Activated CD4-positive, alpha-beta memory T cell treated with anti-CD3 and anti-CD28 coated beads for 36 hours (primary cell): ENCODE data around the gene PLCD4. TPM values are rescaled to one million over a fixed set of nuclear protein-coding genes. Genes with fewer than 3 reads are reported as not detected.
A peak's percentile ranks its signal among the peaks of the same experiment; 100 is the strongest.

Source experiments
- CTCF ChIA-PET: fragments of 350-600 bp; sonication (Branson Sonifier 250); formaldehyde crosslinking; loops from one replicate; lab custom pipeline; 2021; ENCODE audit warnings: antibody characterized with exemption, inconsistent platforms; lab: Charles Lee
- POLR2A ChIA-PET: fragments of 350-600 bp; sonication (Branson Sonifier 250); formaldehyde crosslinking; loops from one replicate; lab custom pipeline; 2021; ENCODE audit warnings: antibody characterized with exemption; lab: Charles Lee
- DNase-seq: peaks from one replicate; pipeline ENCODE4 v3.0.0-alpha.2; 2020
- H3K27ac Mint-ChIP-seq: one replicate; pipeline ENCODE4 v1.8.0; 2021; ENCODE audit warnings: mixed read lengths
- H3K27me3 Mint-ChIP-seq: one replicate; pipeline ENCODE4 v1.8.0; 2021; ENCODE audit warnings: mixed read lengths
- H3K36me3 Mint-ChIP-seq: one replicate; pipeline ENCODE4 v1.8.0; 2021; ENCODE audit warnings: mixed read lengths
- H3K4me1 Mint-ChIP-seq: one replicate; pipeline ENCODE4 v1.8.0; 2021; ENCODE audit warnings: low read depth, mixed read lengths
- H3K4me3 Mint-ChIP-seq: one replicate; pipeline ENCODE4 v1.8.0; 2021; ENCODE audit warnings: mild to moderate bottlenecking, mixed read lengths
- H3K9me3 Mint-ChIP-seq: one replicate; pipeline ENCODE4 v1.8.0; 2021; ENCODE audit warnings: mixed read lengths
- intact Hi-C: fragments of 100-400 bp; cut with micrococcal nuclease; formaldehyde crosslinking; loops from one replicate; pipeline ENCODE4 v1.15.1; 2023
- total RNA-seq, 2 experiments: library from RNA; stranded (reverse); gene quantifications; one replicate each; pipeline ENCODE4 v1.2.3, GENCODE V29; 2021

PLCD4 gene
- total RNA-seq = under 1 TPM; 0.51 to 0.78 TPM

DNA sequence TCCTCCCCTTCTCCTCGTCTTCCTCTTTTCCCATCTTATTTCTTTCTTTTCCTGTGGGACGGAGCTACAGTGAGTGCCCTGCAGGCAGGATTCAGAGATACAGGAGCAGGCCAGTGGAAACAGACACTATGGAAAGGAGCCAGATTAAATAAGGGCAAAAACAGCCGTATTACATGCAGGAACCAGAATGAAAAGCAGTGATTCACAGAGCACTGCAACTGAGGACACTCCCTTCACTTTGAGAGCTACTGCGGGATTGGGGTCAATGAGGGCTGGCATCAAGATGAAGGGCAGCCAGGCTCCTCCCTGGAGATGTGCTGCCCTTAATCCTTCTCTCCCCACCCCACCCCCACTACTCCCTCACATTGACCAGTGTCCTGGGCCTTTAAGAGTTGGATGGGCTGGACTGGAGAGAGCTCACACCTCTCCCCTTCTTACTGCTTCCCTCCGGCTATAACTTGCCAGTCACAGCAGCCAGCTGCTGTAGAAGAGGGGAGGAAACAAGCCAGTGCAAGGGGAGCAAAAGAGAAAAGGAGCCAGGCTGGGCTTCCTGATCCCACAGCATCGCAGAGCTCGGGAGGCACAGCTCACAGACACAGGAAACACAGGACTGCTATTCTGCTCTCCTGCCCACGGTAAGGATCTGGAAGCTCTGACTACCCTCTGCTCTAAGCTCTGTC lies at the start of gene PLCD4:
Gene PLCD4, plus strand, starts transcription at position 464 of the 680 bp plus-strand sequence. CDS start 7,841 bp downstream, outside the sequence.
- DNase-seq = no peak
- ChIA-PET CTCF (interaction anchor here (1.1 to 1.3 kb wide), 2 partner anchors 41 to 91 kb away, joined by 3 read pairs; no protein-coding TSS in a partner anchor), POLR2A (interaction anchor here (0.5 to 0.8 kb wide), 3 partner anchors 9 to 234 kb away, joined by 3 to 4 read pairs (median 4); no protein-coding TSS in a partner anchor)
- no peaks in the 10 kb centered on the region for H3K4me1 Mint-ChIP-seq
- intact Hi-C loops = no loop called here
- H3K9me3 Mint-ChIP-seq = no peaks in the 10 kb centered on the region
- H3K27ac Mint-ChIP-seq = no peak within 1 kb of the TSS
- no peak within 1 kb of the TSS for H3K4me3 Mint-ChIP-seq
- peaks cover 9% of the 10 kb centered on the region for H3K27me3 Mint-ChIP-seq
- no peaks in the 10 kb centered on the region for H3K36me3 Mint-ChIP-seq

GRCh38 chr2:218557941-218558340 lies 49.8 kb upstream of the PLCD4 start:
- intact Hi-C loops = no loop called here
- DNase-seq = no peak
- peaks cover 8% of the 10 kb centered on the region for H3K4me1 Mint-ChIP-seq
- no peak overlapping the region for H3K4me3 Mint-ChIP-seq
- no peaks in the 10 kb centered on the region for H3K9me3 Mint-ChIP-seq
- H3K36me3 Mint-ChIP-seq = peaks cover 44% of the 10 kb centered on the region
- ChIA-PET POLR2A (no interaction called here), CTCF (interaction anchor here (0.7 to 1.7 kb wide), 4 partner anchors 13 to 918 kb away, joined by 3 to 5 read pairs (median 4); no protein-coding TSS in a partner anchor)
- no peak overlapping the region for H3K27ac Mint-ChIP-seq
- H3K27me3 Mint-ChIP-seq = no peaks in the 10 kb centered on the region

GRCh38 chr2:218558986-218559385 lies 48.7 kb upstream of the PLCD4 start:
- no peak overlapping the region for H3K27ac Mint-ChIP-seq
- DNase-seq = no peak
- ChIA-PET POLR2A (no interaction called here), CTCF (interaction anchor here (1.7 kb wide), 1 partner anchor 12 kb away, joined by 5 read pairs; no protein-coding TSS in a partner anchor)
- peaks cover 38% of the 10 kb centered on the region for H3K36me3 Mint-ChIP-seq
- H3K27me3 Mint-ChIP-seq = no peaks in the 10 kb centered on the region
- no peak overlapping the region for H3K4me3 Mint-ChIP-seq
- H3K9me3 Mint-ChIP-seq = no peaks in the 10 kb centered on the region
- H3K4me1 Mint-ChIP-seq = peaks cover 13% of the 10 kb centered on the region
- intact Hi-C loops = no loop called here

DNA sequence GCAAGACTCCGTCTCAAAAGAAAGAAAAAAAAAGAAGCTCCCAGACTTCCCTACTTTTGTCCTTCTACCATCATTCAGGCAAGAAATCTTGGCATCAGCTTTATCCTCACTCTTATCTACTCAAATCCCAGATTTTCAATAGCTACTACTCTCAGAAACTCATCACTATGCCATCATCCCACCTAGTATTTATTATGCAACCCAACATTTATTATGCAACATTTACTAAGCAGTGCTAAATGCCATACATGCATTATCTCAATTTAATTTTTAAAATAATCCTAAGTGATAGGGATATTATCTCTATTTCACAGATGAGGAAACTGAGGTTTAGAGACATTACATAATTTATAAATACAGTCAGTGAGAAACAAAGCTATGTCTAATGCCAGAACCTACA lies 43.6 kb upstream of the PLCD4 start:
- intact Hi-C loops = no loop called here
- ChIA-PET POLR2A (interaction anchor here (1.7 kb wide), 1 partner anchor 156 kb away, joined by 5 read pairs; no protein-coding TSS in a partner anchor), CTCF (interaction anchor here (0.8 to 1.2 kb wide), 3 partner anchors 8 to 47 kb away, joined by 3 read pairs; no protein-coding TSS in a partner anchor)
- no peak overlapping the region for H3K4me3 Mint-ChIP-seq
- no peaks in the 10 kb centered on the region for H3K27me3 Mint-ChIP-seq
- no peaks in the 10 kb centered on the region for H3K9me3 Mint-ChIP-seq
- peaks cover 46% of the 10 kb centered on the region for H3K36me3 Mint-ChIP-seq
- peaks cover 31% of the 10 kb centered on the region for H3K4me1 Mint-ChIP-seq
- no peak for DNase-seq
- no peak overlapping the region for H3K27ac Mint-ChIP-seq

DNA sequence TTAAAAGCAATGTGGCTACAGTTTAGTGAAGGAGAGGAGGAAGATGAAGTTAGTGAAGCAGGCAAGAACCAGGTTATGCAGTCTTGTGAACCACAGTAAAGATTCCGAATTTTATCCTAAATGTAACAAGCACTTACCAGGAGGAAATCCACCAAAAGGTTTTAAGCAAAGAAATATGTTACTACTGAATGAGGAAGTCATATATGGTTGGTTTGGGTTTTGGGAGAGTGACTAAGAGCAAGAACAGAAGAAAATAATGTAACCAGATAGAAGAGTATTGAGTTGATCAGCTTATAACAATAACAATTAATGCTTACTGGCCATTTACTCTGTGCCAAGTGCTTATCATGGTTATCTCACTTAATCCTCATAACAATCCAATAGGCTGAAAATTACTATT lies 41.4 kb upstream of the PLCD4 start:
- Mint-ChIP-seq H3K27me3 (no peaks in the 10 kb centered on the region), H3K4me1 (peaks cover 46% of the 10 kb centered on the region), H3K27ac (peak overlapping the region; percentile 44), H3K9me3 (no peaks in the 10 kb centered on the region), H3K36me3 (peaks cover 54% of the 10 kb centered on the region), H3K4me3 (peak overlapping the region; percentile 96)
- ChIA-PET CTCF (no interaction called here), POLR2A (no interaction called here)
- no peak for DNase-seq
- intact Hi-C loops = no loop called here

GRCh38 chr2:218567797-218568189 lies 39.9 kb upstream of the PLCD4 start:
- Mint-ChIP-seq H3K4me3 (peak overlapping the region; percentile 96), H3K36me3 (peaks cover 54% of the 10 kb centered on the region), H3K9me3 (no peaks in the 10 kb centered on the region), H3K4me1 (peaks cover 52% of the 10 kb centered on the region), H3K27ac (peak overlapping the region; percentile 100), H3K27me3 (no peaks in the 10 kb centered on the region)
- no peak for DNase-seq
- intact Hi-C loops = loop anchor here (1.0 to 2.0 kb wide), 11 partner anchors 15 to 712 kb away; partner anchors contain the start of genes AAMP, BCS1L, DNAJB2 and PNKD
- CTCF ChIA-PET = interaction anchor here (0.8 kb wide), 1 partner anchor 91 kb away, joined by 3 read pairs; the partner anchor contains the start of genes BCS1L and ZNF142
- POLR2A ChIA-PET = interaction anchor here (0.9 kb wide), 1 partner anchor 13 kb away, joined by 3 read pairs; no protein-coding TSS in a partner anchor

DNA sequence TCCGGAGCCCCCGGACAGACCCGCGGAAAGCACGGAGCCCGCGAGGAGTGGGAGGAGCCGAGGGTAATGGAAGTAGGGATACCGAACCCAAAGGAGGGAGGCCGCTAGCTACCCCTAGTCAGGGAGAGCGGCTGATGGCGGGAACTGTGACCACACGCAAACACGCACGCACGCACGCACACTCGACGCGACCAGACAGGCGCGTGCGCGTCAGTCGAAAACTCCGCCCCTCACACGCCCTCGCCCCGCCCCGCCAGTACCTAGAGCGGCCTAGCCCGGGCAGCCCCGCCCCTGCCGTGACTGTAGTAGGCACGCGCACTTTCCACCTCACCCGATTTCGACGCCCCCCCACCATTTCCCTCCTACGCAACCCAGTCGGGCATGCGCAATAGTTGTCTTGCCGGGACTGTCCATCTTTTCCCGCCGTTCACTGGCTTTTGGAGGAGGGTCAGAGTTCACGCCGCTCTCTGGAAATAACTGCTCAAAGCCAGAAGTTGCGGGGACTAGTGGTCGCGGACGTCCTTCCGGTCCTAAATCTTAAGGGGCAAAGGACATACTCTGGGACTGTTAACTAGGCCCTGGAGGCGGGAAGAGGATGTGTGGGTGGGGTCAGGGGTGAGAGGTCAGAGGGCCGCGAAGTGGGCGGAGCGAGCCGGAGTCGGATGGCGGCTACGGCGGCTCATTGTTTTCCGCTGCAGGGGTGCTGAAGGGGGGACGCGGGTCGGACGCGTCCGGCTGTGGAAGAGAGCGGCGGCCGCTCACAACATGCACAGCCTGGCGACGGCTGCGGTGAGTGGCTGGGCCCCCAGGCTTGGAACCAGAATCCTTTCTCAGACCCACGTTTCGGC lies 39.3 kb upstream of the PLCD4 start, which contains the start of the genes CNOT9 and USP37:
Gene CNOT9, plus strand, starts transcription at position 650 of the 848 bp plus-strand sequence. Its CDS starts 116 bp downstream, at position 766.
Gene USP37, minus strand, starts transcription at position 162 of the 848 bp plus-strand sequence. CDS start 9,698 bp downstream, outside the sequence.
- Mint-ChIP-seq H3K36me3 (peaks cover 57% of the 10 kb centered on the region), H3K27me3 (no peaks in the 10 kb centered on the region), H3K4me1 (peaks cover 54% of the 10 kb centered on the region), H3K4me3 (peak within 1 kb of the TSS; percentile 96), H3K27ac (peak within 1 kb of the TSS; percentile 100), H3K9me3 (no peaks in the 10 kb centered on the region)
- ChIA-PET POLR2A (interaction anchor here (0.9 kb wide), 1 partner anchor 13 kb away, joined by 3 read pairs; no protein-coding TSS in a partner anchor), CTCF (interaction anchor here (0.8 kb wide), 1 partner anchor 90 kb away, joined by 3 read pairs; the partner anchor contains the start of genes BCS1L and ZNF142)
- peak; percentile 100 for DNase-seq
- intact Hi-C loops = loop anchor here (1.0 to 2.0 kb wide), 12 partner anchors 14 to 711 kb away; partner anchors contain the start of genes AAMP, BCS1L, DNAJB2 and PNKD

- Mint-ChIP-seq H3K4me3 (peak overlapping the region; percentile 96), H3K27me3 (no peaks in the 10 kb centered on the region), H3K36me3 (peaks cover 55% of the 10 kb centered on the region), H3K4me1 (peaks cover 51% of the 10 kb centered on the region), H3K9me3 (no peaks in the 10 kb centered on the region), H3K27ac (peak overlapping the region; percentile 100)
- CTCF ChIA-PET = no interaction called here
- intact Hi-C loops = loop anchor here (1.0 to 2.0 kb wide), 3 partner anchors 282 to 338 kb away; no protein-coding TSS in a partner anchor
- DNase-seq = peak; percentile 81
- POLR2A ChIA-PET = interaction anchor here (0.9 to 1.1 kb wide), 3 partner anchors 90 to 299 kb away, joined by 3 read pairs; partner anchors contain the start of genes AAMP, BCS1L, CTDSP1 and PNKD
Measured at GRCh38 chr2:218569038-218569431, 38.7 kb upstream of the PLCD4 start.

DNA sequence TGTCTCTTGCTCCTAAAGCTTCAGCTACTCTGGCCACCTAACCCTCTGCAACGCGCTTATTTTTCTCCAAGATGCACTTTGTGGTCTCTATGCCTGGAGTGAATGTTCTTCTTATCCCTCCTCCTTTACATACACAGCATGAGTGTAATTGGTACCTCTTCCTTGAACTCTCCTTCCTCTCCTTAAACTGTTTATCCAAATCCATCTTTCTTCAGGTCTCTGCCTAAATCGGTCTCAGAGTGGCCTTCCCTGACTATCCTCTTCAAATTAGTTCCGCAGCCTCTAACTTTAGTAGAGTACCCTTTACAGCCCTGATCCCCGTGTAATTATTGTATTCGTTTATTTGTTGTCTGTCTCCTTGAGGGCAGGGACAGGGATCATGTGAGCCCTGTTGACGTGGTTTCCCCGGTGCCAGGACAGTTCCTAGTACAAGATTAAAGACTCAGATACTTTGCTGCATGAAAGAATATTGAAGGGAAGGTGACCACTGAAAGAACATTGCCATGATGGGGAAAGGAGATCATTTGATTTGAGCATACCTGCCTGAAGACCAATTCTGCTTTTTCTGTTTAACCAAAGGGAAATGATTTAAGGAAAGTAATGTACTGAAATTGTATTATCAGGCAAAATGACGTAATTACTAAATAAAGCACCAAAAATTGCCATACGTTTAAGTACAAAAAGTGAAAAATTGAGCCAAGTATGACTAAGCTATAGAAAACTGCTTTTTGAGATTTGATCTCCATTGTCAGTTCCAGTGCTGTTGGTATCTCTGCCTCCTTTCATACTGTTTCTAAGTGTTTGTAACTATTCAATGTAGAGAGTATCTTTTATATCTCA lies 37.8 kb upstream of the PLCD4 start:
- H3K27me3 Mint-ChIP-seq = no peaks in the 10 kb centered on the region
- H3K9me3 Mint-ChIP-seq = no peaks in the 10 kb centered on the region
- H3K27ac Mint-ChIP-seq = peak overlapping the region; percentile 100
- POLR2A ChIA-PET = interaction anchor here (0.9 to 1.1 kb wide), 4 partner anchors 12 to 300 kb away, joined by 3 read pairs; partner anchors contain the start of genes AAMP, BCS1L, CTDSP1 and PNKD
- CTCF ChIA-PET = interaction anchor here (0.8 to 1.7 kb wide), 4 partner anchors 9 to 118 kb away, joined by 3 to 5 read pairs (median 3); partner anchors contain the start of genes BCS1L and ZNF142
- peak overlapping the region; percentile 96 for H3K4me3 Mint-ChIP-seq
- intact Hi-C loops = loop anchor here (1.0 to 2.0 kb wide), 3 partner anchors 283 to 339 kb away; no protein-coding TSS in a partner anchor
- H3K36me3 Mint-ChIP-seq = peaks cover 52% of the 10 kb centered on the region
- H3K4me1 Mint-ChIP-seq = peaks cover 50% of the 10 kb centered on the region
- DNase-seq = peak; percentile 34

GRCh38 chr2:218570850-218571249 lies 36.8 kb upstream of the PLCD4 start:
- Mint-ChIP-seq H3K27ac (peak overlapping the region; percentile 100), H3K36me3 (peaks cover 54% of the 10 kb centered on the region), H3K4me1 (peaks cover 52% of the 10 kb centered on the region), H3K27me3 (no peaks in the 10 kb centered on the region), H3K9me3 (no peaks in the 10 kb centered on the region), H3K4me3 (peak overlapping the region; percentile 96)
- intact Hi-C loops = no loop called here
- ChIA-PET POLR2A (interaction anchor here (0.7 to 1.1 kb wide), 2 partner anchors 11 to 340 kb away, joined by 3 to 4 read pairs; no protein-coding TSS in a partner anchor), CTCF (interaction anchor here (0.8 to 1.7 kb wide), 4 partner anchors 8 to 117 kb away, joined by 3 to 5 read pairs (median 3); partner anchors contain the start of genes BCS1L and ZNF142)
- DNase-seq = no peak
